ENCODE results near the gene HGD. TPM values are rescaled to one million over a fixed set of nuclear protein-coding genes. Genes with fewer than 3 reads are reported as not detected.
A peak's percentile ranks its signal among the peaks of the same experiment; 100 is the strongest.

Gene HGD
- total RNA-seq, 2 donors from 2014 or later: 14.2 to 14.3 TPM

GRCh38 chr3:120684896-120685295 lies 2.9 kb upstream of the HGD start:
- intact Hi-C loops (cut with DNase I): no loop called here
- whole genome bisulfite sequencing, 2 donors: 71 to 80% methylated on average over 4 of the region's 4 CpGs
- no peak for DNase-seq

DNA sequence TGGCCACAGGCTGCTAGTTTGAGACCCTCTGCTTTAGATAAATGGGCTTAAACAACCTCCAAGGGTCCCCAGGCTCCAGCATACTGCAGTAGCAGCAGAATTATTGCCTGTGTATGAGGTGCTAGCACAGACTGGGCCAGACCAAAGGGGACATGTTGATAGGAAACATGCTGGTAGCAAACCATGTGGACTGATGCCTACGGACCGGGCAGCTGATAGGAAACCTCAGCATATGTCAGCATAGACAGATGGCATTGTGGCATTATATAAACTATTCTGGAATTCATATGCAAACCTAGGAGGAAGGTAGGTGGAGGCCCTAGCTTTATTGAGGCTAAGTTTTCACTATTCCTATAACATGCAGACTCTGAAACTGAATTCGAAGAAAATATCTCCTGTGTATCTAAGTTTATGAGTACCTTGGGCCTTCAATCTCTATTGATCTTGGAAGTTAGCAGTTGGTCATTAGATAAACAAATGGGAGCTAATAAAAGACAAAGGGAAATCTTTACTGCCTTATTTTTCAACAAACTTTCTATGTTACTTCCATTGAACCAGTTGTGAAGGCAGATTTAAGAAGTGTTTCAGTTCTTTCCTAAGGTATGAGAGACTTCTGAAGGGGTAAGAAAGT lies 1.7 kb upstream of the HGD start:
- ATAC-seq: no peak
- intact Hi-C loops (cut with DNase I): no loop called here
- 44 to 47% methylated on average over 3 of the region's 3 CpGs for WGBS, 2 donors

More at GRCh38 chr3:120684896-120685295, 2.9 kb upstream of the HGD start:
- H3K27ac ChIP-seq: peak overlapping the region in 2 of 4 donors; percentile 90 to 92
- H3K27me3 ChIP-seq: no peaks in the 10 kb centered on the region
- no peaks in the 10 kb centered on the region for H3K9me3 ChIP-seq
- peaks cover 42% of the 10 kb centered on the region for H3K4me1 ChIP-seq
- no peaks in the 10 kb centered on the region for H3K36me3 ChIP-seq (replicated peaks in 1 of 2; ENCODE audit: insufficient read depth in 1 of 2, low read depth in 2 of 2)
- TF ChIP-seq CTCF (IDR thresholded peaks at IDR 0.05): no peak
- no peak for TF ChIP-seq POLR2A (IDR thresholded peaks at IDR 0.05)
- no peak for ATAC-seq
- no peak overlapping the region for H3K4me3 ChIP-seq

GRCh38 chr3:120683213-120683612 lies 1.2 kb upstream of the HGD start:
- DNase-seq (peak; percentile 48 to 76 (median 64)), ATAC-seq (no peak)
- H3K27ac ChIP-seq: peak overlapping the region; percentile 83 to 92 (median 89)
- intact Hi-C loops (cut with DNase I): no loop called here
- no peaks in the 10 kb centered on the region for H3K27me3 ChIP-seq
- no peak for TF ChIP-seq CTCF (IDR thresholded peaks at IDR 0.05)
- no peak for TF ChIP-seq POLR2A (IDR thresholded peaks at IDR 0.05)
- peaks cover 56% of the 10 kb centered on the region for H3K4me1 ChIP-seq
- no peak overlapping the region for H3K4me3 ChIP-seq
- no peaks in the 10 kb centered on the region for H3K36me3 ChIP-seq (replicated peaks in 1 of 2; ENCODE audit: insufficient read depth in 1 of 2, low read depth in 2 of 2)
- H3K9me3 ChIP-seq: no peaks in the 10 kb centered on the region
- 27 to 33% methylated on average over 1 of the region's 1 CpG for WGBS, 2 donors

More for the DNA sequence above, 1.7 kb upstream of the HGD start:
- TF ChIP-seq POLR2A (IDR thresholded peaks at IDR 0.05) (no peak), CTCF (IDR thresholded peaks at IDR 0.05) (no peak)
- Histone ChIP-seq H3K4me3 (no peak overlapping the region), H3K4me1 (peaks cover 50% of the 10 kb centered on the region), H3K36me3 (replicated peaks in 1 of 2; ENCODE audit: insufficient read depth in 1 of 2, low read depth in 2 of 2) (no peaks in the 10 kb centered on the region), H3K27ac (peak overlapping the region; percentile 83 to 92 (median 89)), H3K9me3 (no peaks in the 10 kb centered on the region), H3K27me3 (no peaks in the 10 kb centered on the region)
- peak in 1 of 4 donors; percentile 24 for DNase-seq

- H3K36me3 ChIP-seq (replicated peaks in 1 of 2; ENCODE audit: insufficient read depth in 1 of 2, low read depth in 2 of 2): no peaks in the 10 kb centered on the region
- ATAC-seq (no peak), DNase-seq (no peak)
- H3K27me3 ChIP-seq: no peaks in the 10 kb centered on the region
- 29 to 39% methylated on average over 4 of the region's 4 CpGs for WGBS, 2 donors
- H3K4me1 ChIP-seq: peaks cover 66% of the 10 kb centered on the region
- no peak for TF ChIP-seq CTCF (IDR thresholded peaks at IDR 0.05)
- no peaks in the 10 kb centered on the region for H3K9me3 ChIP-seq
- H3K27ac ChIP-seq: peak overlapping the region; percentile 83 to 92 (median 89)
- intact Hi-C loops (cut with DNase I): no loop called here
- no peak overlapping the region for H3K4me3 ChIP-seq
Observed at GRCh38 chr3:120681506-120682038, 467 bp downstream of the HGD start.

GRCh38 chr3:120681018-120681417 lies 1.0 kb downstream of the HGD start:
- no peak overlapping the region for H3K4me3 ChIP-seq
- ATAC-seq (no peak), DNase-seq (no peak)
- intact Hi-C loops (cut with DNase I): no loop called here
- WGBS, 2 donors: 21 to 22% methylated on average over 2 of the region's 2 CpGs
- H3K4me1 ChIP-seq: peaks cover 66% of the 10 kb centered on the region
- no peak for TF ChIP-seq POLR2A (IDR thresholded peaks at IDR 0.05)
- TF ChIP-seq CTCF (IDR thresholded peaks at IDR 0.05): no peak
- H3K27ac ChIP-seq: peak overlapping the region; percentile 83 to 92 (median 89)
- no peaks in the 10 kb centered on the region for H3K9me3 ChIP-seq
- H3K27me3 ChIP-seq: no peaks in the 10 kb centered on the region
- H3K36me3 ChIP-seq (replicated peaks in 1 of 2; ENCODE audit: insufficient read depth in 1 of 2, low read depth in 2 of 2): no peaks in the 10 kb centered on the region
